IPS-20b (cell line): ENCODE data around the gene MFN2.
"Not testable (repeated sequence)": the region's sequence is repeated elsewhere in the genome, so short reads cannot be mapped to it uniquely, and the experiment has no call there.

Experiments
- H3K27ac ChIP-seq: one replicate; pipeline ENCODE4 v1.5.1; 2013; ENCODE audit warnings: low read length
- H3K27me3 ChIP-seq: 2 replicates; pipeline ENCODE4 v1.6.1; 2013; ENCODE audit warnings: mild to moderate bottlenecking, low read length, inconsistent platforms; ENCODE audit not compliant: insufficient read depth
- H3K36me3 ChIP-seq: 2 replicates; pipeline ENCODE4 v1.6.1; 2013; ENCODE audit warnings: low read depth, mild to moderate bottlenecking, inconsistent platforms, low read length, moderate library complexity; ENCODE audit not compliant: insufficient read depth
- H3K4me1 ChIP-seq: 2 replicates; pipeline ENCODE4 v1.6.1; 2013; ENCODE audit warnings: mild to moderate bottlenecking, control low read depth, inconsistent platforms, low read length, moderate library complexity; ENCODE audit not compliant: insufficient read depth
- H3K4me3 ChIP-seq: 2 replicates; pipeline ENCODE4 v1.5.1; 2013; ENCODE audit warnings: mild to moderate bottlenecking, low read length, inconsistent platforms
- H3K9ac ChIP-seq: 2 replicates; pipeline ENCODE4 v1.6.1; 2013; ENCODE audit warnings: low read depth, mild to moderate bottlenecking, inconsistent platforms, low read length, moderate library complexity
- H3K9me3 ChIP-seq: 2 replicates; pipeline ENCODE4 v1.6.1; 2013; ENCODE audit warnings: mild to moderate bottlenecking, low read depth, low read length, inconsistent platforms; ENCODE audit not compliant: insufficient read depth

The MFN2 gene

DNA sequence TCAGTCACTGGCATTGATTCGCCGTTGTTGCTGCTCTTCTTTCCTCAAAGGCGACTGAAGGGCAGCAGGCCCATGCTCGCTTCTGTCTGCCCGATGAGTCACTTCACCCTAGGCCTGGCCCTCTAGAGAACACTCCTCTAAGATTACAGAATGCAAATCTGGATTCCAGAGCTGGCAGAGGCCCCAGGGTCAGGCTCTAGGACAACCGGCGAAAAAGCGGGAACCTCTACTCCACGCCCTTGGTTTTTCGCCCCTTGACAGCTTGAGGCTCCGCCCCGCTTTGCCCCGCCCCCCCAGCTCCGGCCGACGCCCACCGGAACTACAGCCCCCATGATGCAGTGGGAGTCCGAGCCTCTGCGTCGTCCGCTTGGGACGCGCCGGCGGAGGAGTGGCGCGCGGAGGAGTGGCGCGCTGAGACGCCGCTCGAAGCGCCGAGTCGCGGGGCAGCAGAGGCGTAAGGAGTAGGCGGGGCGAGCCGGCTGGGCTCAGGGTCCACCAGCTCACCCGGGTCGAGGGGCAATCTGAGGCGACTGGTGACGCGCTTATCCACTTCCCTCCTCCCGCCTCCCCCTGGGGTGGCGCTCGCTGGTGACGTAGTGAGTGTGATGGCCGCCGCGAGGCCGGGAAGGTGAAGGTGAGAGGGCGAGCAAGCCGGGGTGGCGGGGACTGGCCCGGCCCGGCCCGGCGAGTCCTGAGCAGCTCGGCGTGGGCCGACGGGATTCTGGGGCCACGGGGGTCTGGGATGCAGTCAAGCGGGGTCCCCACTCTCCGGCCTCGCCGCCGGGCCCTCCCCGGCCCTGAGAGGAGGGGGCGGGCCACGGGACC lies at the start of gene MFN2:
TSS of gene MFN2 (plus strand) at position 594 of the 825 bp plus-strand sequence. CDS start 8,725 bp downstream, outside the sequence.
- peaks cover 35% of the 10 kb centered on the region for H3K36me3 ChIP-seq
- H3K27ac ChIP-seq = peak within 1 kb of the TSS; percentile 51
- H3K9ac ChIP-seq = peak within 1 kb of the TSS; percentile 97
- H3K4me1 ChIP-seq = peaks cover 4% of the 10 kb centered on the region; the same call in 1 of the 2 replicates
- H3K27me3 ChIP-seq = no peaks in the 10 kb centered on the region
- peak within 1 kb of the TSS; percentile 99 for H3K4me3 ChIP-seq
- no peaks in the 10 kb centered on the region for H3K9me3 ChIP-seq

DNA sequence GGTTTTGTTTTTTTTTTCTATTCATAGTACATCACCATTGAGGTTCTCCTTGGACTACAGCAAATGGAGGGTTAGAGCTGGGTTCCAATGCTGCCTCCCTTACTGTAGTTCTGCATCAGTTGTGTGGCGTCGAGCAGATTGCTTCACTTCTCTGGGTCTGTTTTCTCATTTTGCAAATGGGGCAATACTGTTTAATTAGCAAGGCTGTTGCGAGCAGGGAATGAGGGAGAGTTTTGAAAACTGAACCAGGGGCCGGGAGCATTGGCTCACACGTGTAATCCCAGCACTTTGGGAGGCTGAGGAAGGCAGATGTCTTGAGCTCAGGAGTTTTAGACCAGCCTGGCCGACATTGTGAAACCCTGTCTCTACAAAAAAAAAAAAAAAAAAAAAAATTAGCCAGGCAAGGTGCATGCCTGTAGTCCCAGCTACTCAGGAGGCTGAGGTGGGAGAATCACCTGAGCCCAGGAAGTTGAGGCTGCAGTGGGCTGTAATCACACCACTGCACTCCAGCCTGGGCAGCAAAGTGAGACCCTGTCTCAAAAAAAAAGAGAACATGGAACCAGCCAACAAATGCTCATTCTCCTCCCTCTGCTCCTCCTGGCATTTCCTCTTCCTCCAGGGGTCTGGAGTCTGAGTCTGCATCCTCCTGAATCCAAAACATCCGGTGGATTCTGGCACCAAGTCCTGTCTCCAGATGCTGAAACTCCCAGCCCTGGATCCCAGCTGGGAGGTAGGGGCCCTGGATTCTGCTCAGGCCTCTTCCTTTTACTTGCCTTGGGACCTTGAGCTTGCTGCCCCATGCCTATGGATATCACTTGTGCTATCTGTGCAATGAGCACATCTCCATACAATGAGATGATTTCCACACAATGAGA lies 49.4 kb upstream of the MFN2 start:
- Histone ChIP-seq H3K36me3 (no peaks in the 10 kb centered on the region), H3K9me3 (no peaks in the 10 kb centered on the region), H3K27me3 (no peaks in the 10 kb centered on the region), H3K27ac (no peak overlapping the region), H3K4me1 (no peaks in the 10 kb centered on the region), H3K9ac (no peak overlapping the region), H3K4me3 (no peak overlapping the region)

DNA sequence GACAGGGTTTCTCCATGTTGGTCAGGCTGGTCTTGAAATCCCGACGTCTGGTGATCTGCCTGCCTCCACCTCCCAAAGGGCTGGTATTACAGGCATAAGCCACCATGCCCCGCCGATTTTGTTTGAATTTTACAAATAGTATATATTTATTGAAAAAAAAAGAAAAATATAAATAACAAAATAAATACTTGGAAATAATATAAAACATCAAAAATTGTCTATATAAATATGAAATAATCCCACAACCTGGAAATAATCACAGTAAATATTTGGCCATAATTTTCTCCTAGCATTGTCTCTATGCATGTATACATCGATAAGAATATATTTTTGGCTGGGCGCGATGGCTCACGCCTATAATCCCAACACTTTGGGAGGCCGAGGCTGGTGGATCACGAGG lies 48.4 kb upstream of the MFN2 start:
- Histone ChIP-seq H3K9ac (no peak overlapping the region), H3K36me3 (no peaks in the 10 kb centered on the region), H3K4me1 (no peaks in the 10 kb centered on the region), H3K4me3 (no peak overlapping the region), H3K9me3 (no peaks in the 10 kb centered on the region), H3K27ac (no peak overlapping the region), H3K27me3 (no peaks in the 10 kb centered on the region)

- H3K27ac ChIP-seq = peak within 1 kb of the TSS; percentile 35
- no peaks in the 10 kb centered on the region for H3K27me3 ChIP-seq
- H3K36me3 ChIP-seq = no peaks in the 10 kb centered on the region
- H3K9ac ChIP-seq = peak within 1 kb of the TSS; percentile 86
- peaks cover 4% of the 10 kb centered on the region; the same call in 1 of the 2 replicates for H3K4me1 ChIP-seq
- peak within 1 kb of the TSS; percentile 67 for H3K4me3 ChIP-seq
- H3K9me3 ChIP-seq = no peaks in the 10 kb centered on the region
Measured at GRCh38 chr1:11934302-11935056, 45.8 kb upstream of the MFN2 start, which contains the start of gene PLOD1. PLOD1 (plus strand) TSS chr1:11934717; CDS start chr1:11934780, 63 bp downstream.

GRCh38 chr1:11935057-11935412 lies 45.2 kb upstream of the MFN2 start:
- H3K27ac ChIP-seq = no peak overlapping the region
- no peaks in the 10 kb centered on the region for H3K9me3 ChIP-seq
- H3K9ac ChIP-seq = peak overlapping the region; percentile 86; the same call in 1 of the 2 replicates
- H3K4me1 ChIP-seq = peaks cover 4% of the 10 kb centered on the region; the same call in 1 of the 2 replicates
- H3K4me3 ChIP-seq = peak overlapping the region; percentile 67
- H3K36me3 ChIP-seq = no peaks in the 10 kb centered on the region
- H3K27me3 ChIP-seq = no peaks in the 10 kb centered on the region

GRCh38 chr1:11935733-11936132 lies 44.5 kb upstream of the MFN2 start:
- H3K36me3 ChIP-seq, H3K4me1 ChIP-seq, H3K9ac ChIP-seq, H3K9me3 ChIP-seq, H3K4me3 ChIP-seq, H3K27ac ChIP-seq, H3K27me3 ChIP-seq: not testable (repeated sequence)

GRCh38 chr1:11938722-11939526 lies 41.3 kb upstream of the MFN2 start:
- H3K27ac ChIP-seq = no peak overlapping the region
- peaks cover 8% of the 10 kb centered on the region; the same call in 1 of the 2 replicates for H3K4me1 ChIP-seq
- H3K9me3 ChIP-seq = no peaks in the 10 kb centered on the region
- H3K36me3 ChIP-seq = no peaks in the 10 kb centered on the region; the same call in 1 of the 2 replicates
- no peak overlapping the region for H3K4me3 ChIP-seq
- H3K9ac ChIP-seq = no peak overlapping the region
- H3K27me3 ChIP-seq = no peaks in the 10 kb centered on the region

DNA sequence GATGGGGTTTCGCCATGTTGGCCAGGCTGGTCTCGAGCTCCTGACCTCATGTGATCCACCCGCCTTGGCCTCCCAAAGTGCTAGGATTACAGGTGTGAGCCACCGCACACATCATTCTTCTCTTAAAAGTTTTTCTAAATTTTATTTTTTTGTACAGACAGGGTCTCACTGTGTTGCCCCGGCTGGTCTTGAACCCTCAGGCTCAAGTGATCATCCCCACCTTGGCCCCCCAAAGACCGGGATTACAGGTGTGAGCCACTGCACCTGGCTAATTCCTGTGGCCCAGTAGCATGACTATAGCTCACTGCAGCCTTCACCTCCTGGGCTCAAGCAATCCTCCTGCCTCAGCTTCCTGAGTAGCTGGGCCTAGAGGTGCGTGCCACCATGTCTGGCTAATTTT lies 40.5 kb upstream of the MFN2 start:
- not testable (repeated sequence) for H3K27ac ChIP-seq, H3K9ac ChIP-seq, H3K9me3 ChIP-seq, H3K4me3 ChIP-seq, H3K27me3 ChIP-seq, H3K36me3 ChIP-seq
- peaks cover 12% of the 10 kb centered on the region; the same call in 1 of the 2 replicates for H3K4me1 ChIP-seq

- no peaks in the 10 kb centered on the region; the same call in 1 of the 2 replicates for H3K36me3 ChIP-seq
- no peak overlapping the region for H3K27ac ChIP-seq
- H3K9me3 ChIP-seq = no peaks in the 10 kb centered on the region
- no peak overlapping the region for H3K4me3 ChIP-seq
- H3K27me3 ChIP-seq = no peaks in the 10 kb centered on the region
- peaks cover 12% of the 10 kb centered on the region; the same call in 1 of the 2 replicates for H3K4me1 ChIP-seq
- no peak overlapping the region for H3K9ac ChIP-seq
Measured at GRCh38 chr1:11940260-11940921, 39.9 kb upstream of the MFN2 start.

GRCh38 chr1:11942280-11942679 lies 38.0 kb upstream of the MFN2 start:
- H3K27ac ChIP-seq = no peak overlapping the region
- H3K36me3 ChIP-seq = no peaks in the 10 kb centered on the region; the same call in 1 of the 2 replicates
- H3K27me3 ChIP-seq = no peaks in the 10 kb centered on the region
- H3K4me3 ChIP-seq = no peak overlapping the region
- H3K9ac ChIP-seq = no peak overlapping the region
- H3K9me3 ChIP-seq = no peaks in the 10 kb centered on the region
- H3K4me1 ChIP-seq = peaks cover 12% of the 10 kb centered on the region; the same call in 1 of the 2 replicates
